SU-DHL-6 (cell line): Measurements from ENCODE around the gene OPN1SW.

Experiments
- H2AFZ ChIP-seq: fragments of 200-600 bp; sonication (generic); 2 replicates; pipeline ENCODE4 v1.6.1; 2014; ENCODE audit warnings: low read depth, mild to moderate bottlenecking, moderate library complexity, mixed read lengths, antibody characterized with exemption, low read length; ENCODE audit not compliant: severe bottlenecking
- H3F3A ChIP-seq: fragments of 200-600 bp; shearing (Covaris generic); 2 replicates; pipeline ENCODE4 v1.6.0; 2016; ENCODE audit warnings: antibody characterized with exemption, mild to moderate bottlenecking; ENCODE audit not compliant: insufficient read depth
- H3K27ac ChIP-seq: fragments of 200-600 bp; sonication (generic); 2 replicates; pipeline ENCODE4 v1.5.1; 2016; ENCODE audit warnings: low read depth, mild to moderate bottlenecking, low read length, moderate library complexity, mixed read lengths
- H3K27me3 ChIP-seq: fragments of 200-600 bp; sonication (generic), shearing (Covaris generic); 2 replicates; pipeline ENCODE4 v1.6.0; 2014; ENCODE audit warnings: mild to moderate bottlenecking, low read length
- H3K36me3 ChIP-seq: fragments of 200-600 bp; sonication (generic); 2 replicates; pipeline ENCODE4 v1.6.1; 2014; ENCODE audit warnings: mild to moderate bottlenecking, low read length, mixed read lengths
- H3K4me2 ChIP-seq: fragments of 300-600, 200-600 bp; shearing (Covaris generic), sonication (generic); 2 replicates; pipeline ENCODE4 v1.6.0; 2014; ENCODE audit warnings: low read length, low read depth, mild to moderate bottlenecking; ENCODE audit not compliant: poor library complexity, severe bottlenecking
- H3K4me3 ChIP-seq: fragments of 200-600 bp; sonication (generic); 2 replicates; pipeline ENCODE4 v1.5.1; 2014; ENCODE audit warnings: antibody characterized with exemption, low read length, mild to moderate bottlenecking, mixed read lengths; ENCODE audit not compliant: insufficient read depth, poor library complexity, severe bottlenecking
- H3K79me2 ChIP-seq: fragments of 200-600 bp; sonication (generic); 2 replicates; pipeline ENCODE4 v1.6.1; 2014; ENCODE audit warnings: mild to moderate bottlenecking, low read length, moderate library complexity; ENCODE audit not compliant: insufficient read depth
- H3K9ac ChIP-seq: fragments of 200-600 bp; sonication (generic); 2 replicates; pipeline ENCODE4 v1.7.0; 2014; ENCODE audit warnings: mild to moderate bottlenecking, low read length
- H3K9me2 ChIP-seq: fragments of 200-600 bp; sonication (generic); replicated peaks from 2 replicates; pipeline ENCODE4 v1.6.1; 2014; ENCODE audit warnings: low read length; ENCODE audit not compliant: insufficient read depth
- H3K9me3 ChIP-seq: fragments of 200-600 bp; sonication (generic); 2 replicates; pipeline ENCODE4 v1.6.1; 2014; ENCODE audit warnings: low read length, mixed read lengths; ENCODE audit not compliant: insufficient read depth
- H4K20me1 ChIP-seq: fragments of 200-600 bp; sonication (generic); 2 replicates; pipeline ENCODE4 v1.6.1; 2014; ENCODE audit warnings: low read depth, mild to moderate bottlenecking, antibody characterized with exemption, low read length, moderate library complexity, mixed read lengths
- EZH2phosphoT487 ChIP-seq: fragments of 200-600 bp; sonication (generic), shearing (Covaris generic); conservative IDR thresholded peaks from 2 replicates; pipeline ENCODE4 v1.6.1; 2018; ENCODE audit warnings: mild to moderate bottlenecking, antibody characterized with exemption, low read length, moderate library complexity, mixed read lengths
- TF ChIP-seq, protein P1 (sequence below): fragments of 200-600 bp; sonication (generic); IDR thresholded peaks from one replicate; pipeline ENCODE4 v1.5.1; 2017; ENCODE audit warnings: antibody characterized with exemption, mild to moderate bottlenecking, low read length, moderate library complexity; ENCODE audit not compliant: insufficient read depth, poor library complexity, severe bottlenecking

The OPN1SW gene

DNA sequence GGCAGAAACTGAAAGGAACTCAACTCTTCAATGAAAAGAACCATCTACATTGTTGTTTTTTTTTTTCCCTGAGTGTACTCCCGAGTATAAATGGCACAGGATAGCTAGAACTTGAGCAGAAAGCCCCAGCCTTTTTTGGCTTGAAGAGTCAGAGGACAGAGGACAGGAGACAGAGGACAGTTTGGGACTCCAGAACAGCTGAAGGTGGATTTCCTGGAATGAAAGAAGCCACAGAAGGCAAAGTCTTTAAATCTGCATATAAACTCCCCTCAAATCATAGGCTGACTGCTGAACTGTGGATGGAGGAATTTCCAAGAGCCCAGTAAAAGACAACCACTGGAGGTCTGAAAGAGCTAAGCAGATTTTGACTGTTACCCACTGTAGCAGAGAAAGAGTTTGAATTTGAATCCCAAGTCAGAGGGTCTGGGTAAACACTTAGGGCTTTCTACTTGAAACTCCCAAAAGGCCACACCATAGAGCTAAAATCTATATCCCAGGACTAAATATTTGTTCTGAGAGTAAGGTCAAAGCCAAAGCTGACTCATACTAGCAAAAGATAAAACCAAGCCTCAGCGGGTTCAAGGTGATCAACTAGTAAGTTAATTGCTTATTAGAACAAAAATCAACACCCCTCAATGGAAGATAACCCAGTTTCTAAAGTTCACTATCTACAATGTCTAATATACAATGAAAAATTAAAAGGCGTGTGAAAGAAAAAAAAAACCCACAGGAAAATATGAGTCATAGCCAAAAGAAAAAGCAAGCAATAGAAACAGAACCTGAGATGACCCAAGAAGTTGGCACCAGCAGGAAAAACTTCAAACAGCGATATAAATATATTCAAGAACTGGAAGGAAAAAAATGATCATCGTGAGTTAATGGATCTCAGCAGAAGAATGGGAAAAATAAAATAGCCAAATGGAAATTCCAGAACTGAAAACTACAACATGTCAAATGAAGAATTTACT, 1.8 kb upstream of the OPN1SW start:
- Histone ChIP-seq H3K79me2 (no peaks in the 10 kb centered on the region), H3K9me3 (no peaks in the 10 kb centered on the region)
- TF ChIP-seq, protein P1, sequence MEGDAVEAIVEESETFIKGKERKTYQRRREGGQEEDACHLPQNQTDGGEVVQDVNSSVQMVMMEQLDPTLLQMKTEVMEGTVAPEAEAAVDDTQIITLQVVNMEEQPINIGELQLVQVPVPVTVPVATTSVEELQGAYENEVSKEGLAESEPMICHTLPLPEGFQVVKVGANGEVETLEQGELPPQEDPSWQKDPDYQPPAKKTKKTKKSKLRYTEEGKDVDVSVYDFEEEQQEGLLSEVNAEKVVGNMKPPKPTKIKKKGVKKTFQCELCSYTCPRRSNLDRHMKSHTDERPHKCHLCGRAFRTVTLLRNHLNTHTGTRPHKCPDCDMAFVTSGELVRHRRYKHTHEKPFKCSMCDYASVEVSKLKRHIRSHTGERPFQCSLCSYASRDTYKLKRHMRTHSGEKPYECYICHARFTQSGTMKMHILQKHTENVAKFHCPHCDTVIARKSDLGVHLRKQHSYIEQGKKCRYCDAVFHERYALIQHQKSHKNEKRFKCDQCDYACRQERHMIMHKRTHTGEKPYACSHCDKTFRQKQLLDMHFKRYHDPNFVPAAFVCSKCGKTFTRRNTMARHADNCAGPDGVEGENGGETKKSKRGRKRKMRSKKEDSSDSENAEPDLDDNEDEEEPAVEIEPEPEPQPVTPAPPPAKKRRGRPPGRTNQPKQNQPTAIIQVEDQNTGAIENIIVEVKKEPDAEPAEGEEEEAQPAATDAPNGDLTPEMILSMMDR = no peak
- no peak for TF ChIP-seq EZH2phosphoT487

DNA sequence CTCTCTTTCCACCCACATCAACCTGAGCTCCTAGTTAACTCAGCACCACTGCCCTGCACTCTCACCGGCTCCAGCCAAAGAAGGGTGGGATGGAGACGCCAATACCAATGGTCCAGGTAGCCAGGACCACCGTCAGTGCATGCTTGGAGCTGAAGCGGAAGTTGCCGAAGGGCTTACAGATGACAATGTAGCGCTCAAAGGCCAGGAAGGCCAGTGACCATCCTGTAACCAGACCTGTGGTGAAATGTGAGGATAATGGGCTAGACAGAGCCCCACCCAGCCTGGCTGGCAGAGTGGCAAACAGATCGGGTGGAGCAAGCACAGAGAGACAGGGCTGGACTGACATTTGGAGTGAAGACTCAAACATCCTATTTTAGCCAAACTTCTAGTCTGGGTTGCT, 673 bp downstream of the OPN1SW start:
- no peak overlapping the region for H3K9ac ChIP-seq
- H4K20me1 ChIP-seq = no peaks in the 10 kb centered on the region
- no peak overlapping the region for H3K27ac ChIP-seq
- H3K4me2 ChIP-seq = no peak overlapping the region
- H3K79me2 ChIP-seq = no peaks in the 10 kb centered on the region
- TF ChIP-seq EZH2phosphoT487 = no peak
- TF ChIP-seq, protein P1 = no peak
- H3F3A ChIP-seq = no peaks in the 10 kb centered on the region
- no peaks in the 10 kb centered on the region for H3K9me3 ChIP-seq
- H3K27me3 ChIP-seq = no peaks in the 10 kb centered on the region
- peaks cover 7% of the 10 kb centered on the region for H3K36me3 ChIP-seq
- H3K9me2 ChIP-seq = no peaks in the 10 kb centered on the region
- H3K4me3 ChIP-seq = no peak overlapping the region
- H2AFZ ChIP-seq = no peak overlapping the region

More for the DNA sequence above, 1.8 kb upstream of the OPN1SW start:
- Histone ChIP-seq H2AFZ (no peak overlapping the region), H3F3A (no peaks in the 10 kb centered on the region), H3K9ac (no peak overlapping the region), H3K4me3 (no peak overlapping the region), H3K36me3 (no peaks in the 10 kb centered on the region), H4K20me1 (no peaks in the 10 kb centered on the region), H3K4me2 (no peak overlapping the region), H3K9me2 (no peaks in the 10 kb centered on the region), H3K27ac (no peak overlapping the region), H3K27me3 (no peaks in the 10 kb centered on the region)

DNA sequence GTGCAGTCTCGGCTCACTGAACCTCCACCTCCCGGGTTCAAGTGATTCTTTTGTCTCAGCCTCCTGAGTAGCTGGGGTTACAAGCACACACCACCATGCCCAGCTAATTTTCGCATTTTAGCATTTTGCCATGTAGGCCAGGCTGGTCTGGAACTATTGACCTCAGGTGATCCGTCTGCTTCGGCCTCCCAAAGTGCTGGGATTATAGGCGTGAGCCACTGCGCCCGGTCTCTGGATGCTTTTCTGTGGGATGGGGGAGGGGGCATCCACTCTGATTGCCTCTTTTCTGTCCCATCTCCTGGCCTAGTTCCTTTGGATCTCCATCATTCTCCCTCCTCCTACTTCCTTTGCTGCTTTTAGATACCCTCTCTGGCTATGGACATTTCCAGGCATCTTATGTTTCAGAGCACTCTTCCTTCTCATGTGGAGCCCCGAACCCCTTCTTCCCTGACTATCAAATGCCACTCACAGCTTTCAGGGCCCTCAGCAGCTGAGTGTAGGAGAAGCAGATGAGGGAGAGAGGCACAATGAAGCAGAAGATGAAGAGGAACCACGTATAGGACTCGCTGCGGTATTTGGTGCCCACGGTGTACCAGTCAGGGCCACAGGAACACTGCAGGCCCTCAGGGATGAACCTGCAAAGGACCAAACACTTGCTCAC, 1.4 kb downstream of the OPN1SW start:
- Histone ChIP-seq H3K9ac (no peak overlapping the region), H3F3A (no peaks in the 10 kb centered on the region), H3K4me3 (no peak overlapping the region), H3K27me3 (no peaks in the 10 kb centered on the region), H3K27ac (no peak overlapping the region), H2AFZ (no peak overlapping the region), H3K4me2 (no peak overlapping the region), H3K9me3 (no peaks in the 10 kb centered on the region), H3K79me2 (no peaks in the 10 kb centered on the region), H3K9me2 (no peaks in the 10 kb centered on the region), H4K20me1 (no peaks in the 10 kb centered on the region), H3K36me3 (peaks cover 14% of the 10 kb centered on the region)
- TF ChIP-seq, protein P1 = no peak
- no peak for TF ChIP-seq EZH2phosphoT487
